B cell (primary cell): ENCODE results near the gene ZBTB16.

Source experiments
- EZH2 ChIP-seq: IDR thresholded peaks from 2 replicates; pipeline ENCODE4 v1.6.1; 2012; ENCODE audit warnings: borderline replicate concordance, low read depth, mild to moderate bottlenecking, moderate library complexity, low read length; ENCODE audit not compliant: insufficient read depth, poor library complexity, severe bottlenecking
- TF ChIP-seq, protein P1 (sequence below): fragments of 200-600 bp; IDR thresholded peaks from one replicate; pipeline ENCODE4 v1.8.0; 2022; ENCODE audit warnings: antibody characterized with exemption, mild to moderate bottlenecking

DNA sequence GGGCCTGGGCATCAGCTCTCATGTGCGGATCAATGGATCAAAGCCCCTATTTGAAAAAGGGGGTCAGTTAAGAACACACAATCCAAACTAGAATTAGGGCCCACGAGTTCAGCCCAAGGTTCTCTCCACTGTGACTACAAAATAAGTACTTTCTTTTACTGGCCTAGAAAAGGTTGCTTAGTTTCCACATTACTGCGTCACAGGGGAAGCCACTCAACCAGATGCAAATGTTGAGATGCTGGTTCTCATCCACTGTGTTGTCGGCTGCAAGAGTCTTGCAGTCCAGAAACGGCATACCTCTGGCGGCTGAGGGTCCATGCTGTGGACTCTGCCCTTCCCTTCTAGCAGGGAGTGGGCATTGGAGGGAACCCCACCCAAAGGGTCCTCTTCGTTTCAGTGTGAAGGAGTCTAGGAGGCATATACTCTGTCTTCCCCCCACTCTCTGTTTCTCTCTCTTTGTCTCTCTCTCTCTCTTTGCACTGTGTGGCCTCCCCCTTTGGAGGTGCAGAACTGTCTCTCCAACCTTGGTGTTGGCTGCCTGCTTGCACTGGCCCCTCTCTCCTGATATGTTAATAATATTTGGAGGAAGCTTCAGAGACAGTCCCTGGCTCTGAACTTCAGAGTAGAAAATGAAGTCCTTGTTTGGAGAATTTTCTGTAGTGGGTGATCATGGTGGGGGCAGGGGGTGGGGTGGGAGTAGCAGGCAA is 137.6 kb downstream of the ZBTB16 start:
- TF ChIP-seq, protein P1, sequence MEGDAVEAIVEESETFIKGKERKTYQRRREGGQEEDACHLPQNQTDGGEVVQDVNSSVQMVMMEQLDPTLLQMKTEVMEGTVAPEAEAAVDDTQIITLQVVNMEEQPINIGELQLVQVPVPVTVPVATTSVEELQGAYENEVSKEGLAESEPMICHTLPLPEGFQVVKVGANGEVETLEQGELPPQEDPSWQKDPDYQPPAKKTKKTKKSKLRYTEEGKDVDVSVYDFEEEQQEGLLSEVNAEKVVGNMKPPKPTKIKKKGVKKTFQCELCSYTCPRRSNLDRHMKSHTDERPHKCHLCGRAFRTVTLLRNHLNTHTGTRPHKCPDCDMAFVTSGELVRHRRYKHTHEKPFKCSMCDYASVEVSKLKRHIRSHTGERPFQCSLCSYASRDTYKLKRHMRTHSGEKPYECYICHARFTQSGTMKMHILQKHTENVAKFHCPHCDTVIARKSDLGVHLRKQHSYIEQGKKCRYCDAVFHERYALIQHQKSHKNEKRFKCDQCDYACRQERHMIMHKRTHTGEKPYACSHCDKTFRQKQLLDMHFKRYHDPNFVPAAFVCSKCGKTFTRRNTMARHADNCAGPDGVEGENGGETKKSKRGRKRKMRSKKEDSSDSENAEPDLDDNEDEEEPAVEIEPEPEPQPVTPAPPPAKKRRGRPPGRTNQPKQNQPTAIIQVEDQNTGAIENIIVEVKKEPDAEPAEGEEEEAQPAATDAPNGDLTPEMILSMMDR, result no peak
- TF ChIP-seq EZH2, result no peak
